A549 treated with Mapracorat at 1 μM for 4 hours (cell line): Measurements from ENCODE around the gene PRH1. TPM values are rescaled to one million over a fixed set of nuclear protein-coding genes. Genes with fewer than 3 reads are reported as not detected.

Source experiments
- total RNA-seq: library from RNA; stranded (reverse); fragments of 200-300 nt; extraction: Qiagen RNA extraction; gene quantifications from 5 replicates; pipeline ENCODE4 v1.2.3, GENCODE V29; 2022

The PRH1 gene
- 1.8 to 3.9 TPM (median 2.8 TPM) in 5 replicates for total RNA-seq

GRCh38 chr12:10884086-10884725 lies at the start of gene PRH1:
Gene PRH1, minus strand, starts transcription at chr12:10884255. Its CDS starts 38 bp downstream, at chr12:10884217.

DNA sequence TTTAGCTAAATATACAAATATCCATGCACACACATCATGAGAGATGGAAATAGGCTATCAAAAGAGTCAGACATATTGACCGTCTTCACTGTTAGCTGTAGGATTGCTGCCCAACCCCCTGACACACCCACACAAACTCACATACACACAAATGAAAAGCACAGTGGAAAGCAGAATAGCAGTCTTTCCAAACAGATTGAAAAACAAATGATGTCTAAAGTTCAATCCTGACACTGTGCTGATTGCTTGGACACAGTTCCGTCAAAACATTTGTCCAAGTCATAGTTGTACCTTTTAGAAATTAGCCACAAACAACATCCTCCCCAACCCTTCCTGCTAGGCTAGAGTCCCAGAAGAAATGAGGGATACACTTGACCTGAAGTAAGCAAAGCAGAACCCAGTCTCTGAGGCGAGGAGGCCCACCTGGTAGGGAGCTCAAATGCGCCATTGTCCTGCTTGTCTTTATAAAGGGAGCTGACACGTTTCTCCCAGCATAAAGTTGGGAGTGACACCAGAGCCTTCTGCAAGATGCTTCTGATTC lies 44.8 kb upstream of the PRH1 start, which contains the start of gene PRH2:
Gene PRH2 (plus strand): TSS at position 491 of the 541 bp plus-strand sequence. CDS start 38 bp downstream, at position 529.

GRCh38 chr12:10909462-10909861 lies 25.4 kb upstream of the PRH1 start, which contains the start of gene TAS2R13:
Gene TAS2R13, minus strand, starts transcription at chr12:10909562. Its CDS starts 264 bp downstream, at chr12:10909298.

GRCh38 chr12:10849425-10849878 lies 34.6 kb downstream of the PRH1 start, which contains the start of gene PRR4:
Gene PRR4, minus strand, starts transcription at chr12:10849475. Its CDS starts 38 bp downstream, at chr12:10849437.

Other genes starting within 250 kb of the PRH1 start
- 0.07 to 0.30 TPM (median 0.17 TPM) in 5 replicates for gene STYK1, start 210.2 kb downstream of the PRH1 start, total RNA-seq
- 242 to 267 TPM (median 259 TPM) in 5 replicates for gene YBX3, start 160.9 kb downstream of the PRH1 start, total RNA-seq
- not detected in 5 replicates for gene TAS2R7, start 81.6 kb downstream of the PRH1 start, total RNA-seq
- gene TAS2R8, start 77.0 kb downstream of the PRH1 start, total RNA-seq: not detected in 5 replicates
- not detected in 5 replicates for gene TAS2R9, start 74.1 kb downstream of the PRH1 start, total RNA-seq
- 0.22 TPM in 1 of 5 replicates, not detected in the others for gene TAS2R10, start 57.9 kb downstream of the PRH1 start, total RNA-seq
- gene PRR4, start 34.8 kb downstream of the PRH1 start, total RNA-seq: 0.76 to 3.1 TPM (median 2.0 TPM) in 5 replicates
- gene TAS2R13, start 25.3 kb upstream of the PRH1 start, total RNA-seq: not detected in 5 replicates
- 0.30 to 0.39 TPM (median 0.38 TPM) in 3 of 5 replicates, not detected in the others for gene PRH2, start 45.0 kb upstream of the PRH1 start, total RNA-seq
- 0.31 to 0.70 TPM (median 0.40 TPM) in 5 replicates for gene TAS2R14, start 55.0 kb upstream of the PRH1 start, total RNA-seq
- not detected in 5 replicates for gene TAS2R50, start 102.7 kb upstream of the PRH1 start, total RNA-seq
- gene TAS2R20, start 114.0 kb upstream of the PRH1 start, total RNA-seq: 0.10 to 0.19 TPM in 2 of 5 replicates, not detected in the others
- 0.19 TPM in 1 of 5 replicates, not detected in the others for gene TAS2R19, start 138.4 kb upstream of the PRH1 start, total RNA-seq
- gene TAS2R31, start 147.2 kb upstream of the PRH1 start, total RNA-seq: 0.17 to 0.27 TPM in 2 of 5 replicates, not detected in the others
- gene TAS2R46, start 178.0 kb upstream of the PRH1 start, total RNA-seq: not detected in 5 replicates
- not detected in 5 replicates for gene TAS2R43, start 208.1 kb upstream of the PRH1 start, total RNA-seq